T1000 (cell line): ENCODE measurements around the gene GAL3ST2.
"Not testable (repeated sequence)": the region's sequence is repeated elsewhere in the genome, so short reads cannot be mapped to it uniquely, and the experiment has no call there.

Source experiments
- DNase-seq: peaks from one replicate; lab custom pipeline; 2025; ENCODE audit warnings: mixed read lengths; lab: John Stamatoyannopoulos, UW

GAL3ST2 gene

DNA sequence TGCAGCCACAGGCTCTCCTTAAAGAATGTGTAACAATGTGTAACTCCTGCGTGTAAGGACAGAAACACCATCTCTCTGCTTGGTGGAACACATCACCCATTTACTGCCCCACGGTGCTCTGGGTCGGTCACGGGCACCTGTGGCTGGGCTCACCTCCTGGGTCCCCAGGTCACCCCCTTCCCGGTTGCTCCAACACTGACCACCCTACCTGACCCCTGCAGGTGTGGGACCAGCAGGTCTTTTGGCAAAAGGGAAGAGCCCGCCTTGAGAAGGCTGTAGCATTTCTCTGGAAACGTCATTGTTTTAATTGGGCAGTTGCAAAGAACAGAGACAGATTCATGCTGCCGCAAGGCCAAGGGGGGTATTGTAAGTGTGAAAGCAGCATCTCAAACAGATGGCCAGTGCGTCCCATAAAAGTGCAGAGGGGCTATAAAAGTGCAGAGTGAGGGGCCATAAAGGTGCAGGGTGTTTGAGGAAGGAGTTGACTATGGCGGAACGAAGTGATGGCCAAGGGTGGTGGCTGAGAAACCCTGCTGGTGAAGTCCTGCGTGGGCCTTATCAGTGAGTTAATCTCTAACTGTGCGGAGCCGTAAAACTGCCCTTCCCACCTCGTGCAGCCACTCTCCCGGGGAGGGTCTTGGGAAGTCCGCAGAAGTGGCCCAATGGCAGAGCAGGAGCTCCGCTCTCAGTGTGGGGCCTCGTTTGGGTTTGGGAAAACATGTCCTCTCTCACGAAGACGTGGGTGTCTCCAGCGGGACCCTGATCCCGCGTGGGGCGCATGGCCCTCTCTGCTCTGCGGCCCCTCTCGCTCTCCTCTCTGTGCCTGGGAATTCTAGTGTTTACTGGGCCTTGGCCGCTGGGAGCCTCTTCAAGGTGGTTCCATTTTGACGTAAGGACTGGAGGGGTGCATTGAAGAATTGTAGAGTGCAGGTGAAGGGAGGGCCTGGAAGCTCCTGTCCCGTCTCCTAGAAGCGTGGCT is 18.7 kb downstream of the GAL3ST2 start:
- DNase-seq: no peak

DNA sequence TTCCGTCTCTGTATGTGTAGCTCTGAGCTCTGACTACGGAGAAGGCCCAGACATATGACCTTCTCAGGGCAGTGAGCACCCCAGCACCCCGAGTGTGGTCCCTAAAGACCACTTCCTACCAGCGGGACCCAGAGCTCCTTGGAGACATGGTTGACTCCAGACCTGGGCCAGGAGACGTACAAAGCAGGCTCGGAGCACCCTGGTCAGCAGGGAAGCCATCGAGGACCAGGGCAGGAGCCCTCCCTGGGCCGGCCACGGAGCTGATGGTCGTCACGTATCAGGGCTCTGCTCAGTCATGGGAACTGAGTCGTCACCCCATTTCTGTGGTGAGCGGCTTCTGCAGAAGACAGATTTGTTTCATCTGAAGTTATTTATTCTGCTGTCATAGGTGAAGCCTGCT is 19.6 kb downstream of the GAL3ST2 start:
- no peak for DNase-seq

DNA sequence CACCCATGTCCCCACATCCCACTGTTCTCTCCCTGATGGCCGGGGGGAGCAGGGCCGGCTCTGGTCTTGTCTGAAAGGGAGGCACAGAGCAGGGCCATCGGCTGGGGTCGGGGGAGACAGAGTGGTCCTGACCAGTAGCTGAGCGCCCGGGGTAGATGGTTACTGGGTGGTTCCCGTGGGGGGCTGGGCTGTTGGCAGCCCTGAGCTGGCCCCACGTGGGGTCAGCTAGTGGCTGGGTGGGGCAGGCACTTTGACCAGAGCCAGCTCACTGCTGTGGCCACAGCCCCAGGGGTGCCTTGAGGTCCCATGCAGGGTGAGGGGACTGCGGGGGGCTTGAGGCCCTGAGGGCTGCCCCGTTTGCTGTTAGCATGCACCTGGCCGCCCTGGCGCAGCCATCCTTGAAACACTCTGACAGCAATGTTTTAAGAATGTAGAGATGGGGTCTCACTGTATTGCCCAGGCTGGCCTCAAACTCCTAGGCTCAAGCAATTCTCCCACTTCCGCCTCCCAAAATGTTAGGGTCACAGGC is 20.1 kb downstream of the GAL3ST2 start:
- no peak for DNase-seq

DNA sequence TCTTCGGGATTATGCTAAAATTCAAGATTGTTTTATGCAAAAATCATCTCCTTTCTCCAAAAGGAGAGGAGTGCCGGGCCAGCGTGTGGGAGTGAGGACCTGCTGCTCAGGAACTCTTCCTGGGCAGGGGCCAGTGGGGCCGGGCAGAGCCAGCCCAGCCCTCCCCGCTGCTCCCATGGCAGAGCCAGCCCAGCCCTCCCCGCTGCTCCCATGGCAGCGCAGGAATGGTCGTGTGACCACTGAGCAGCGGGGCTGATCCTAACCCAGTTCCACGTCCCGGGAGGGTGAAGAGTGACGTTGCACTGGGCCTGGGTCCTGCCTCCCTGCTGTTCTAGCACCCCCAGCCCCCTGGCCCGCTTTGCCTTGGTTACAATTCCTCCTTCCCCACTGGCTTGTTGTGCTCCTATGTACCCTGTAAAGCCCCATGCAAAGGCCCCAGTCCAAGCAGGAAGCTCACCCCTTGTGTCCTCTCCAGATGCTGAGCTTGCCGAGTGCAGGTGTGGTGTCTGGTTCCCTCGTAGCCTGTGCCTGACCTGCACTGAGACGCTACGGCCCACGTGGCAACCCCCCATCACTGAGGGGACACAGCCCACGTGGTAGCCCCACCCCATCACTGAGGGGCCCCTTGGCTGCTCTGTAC is 20.9 kb downstream of the GAL3ST2 start:
- no peak for DNase-seq

DNA sequence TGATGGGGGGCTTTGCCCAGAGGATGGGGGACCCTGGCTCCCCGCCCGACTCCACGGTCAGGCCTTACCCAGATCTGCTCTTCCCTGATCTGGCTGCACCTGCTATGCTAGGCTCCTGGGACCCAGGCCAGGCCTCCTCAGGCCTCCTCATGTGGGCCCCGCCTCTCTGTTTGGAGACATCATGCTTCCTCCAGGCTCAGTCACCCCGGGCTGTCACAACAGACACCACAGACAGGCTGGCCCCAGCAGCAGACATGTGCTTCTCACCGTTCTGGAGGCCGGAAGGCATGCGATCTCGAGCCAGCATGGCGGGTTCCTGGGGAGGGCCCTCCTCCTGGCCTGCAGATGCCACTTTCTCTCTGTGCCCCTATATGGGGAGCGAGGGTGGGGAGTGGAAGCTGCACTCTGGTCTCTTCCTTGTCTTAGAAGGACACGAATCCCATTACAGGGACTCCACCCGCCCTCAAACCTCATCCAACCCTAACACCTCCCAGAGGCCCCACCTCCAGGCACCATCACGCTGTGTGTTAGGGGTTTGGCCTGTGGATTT is 21.5 kb downstream of the GAL3ST2 start:
- DNase-seq: no peak

DNA sequence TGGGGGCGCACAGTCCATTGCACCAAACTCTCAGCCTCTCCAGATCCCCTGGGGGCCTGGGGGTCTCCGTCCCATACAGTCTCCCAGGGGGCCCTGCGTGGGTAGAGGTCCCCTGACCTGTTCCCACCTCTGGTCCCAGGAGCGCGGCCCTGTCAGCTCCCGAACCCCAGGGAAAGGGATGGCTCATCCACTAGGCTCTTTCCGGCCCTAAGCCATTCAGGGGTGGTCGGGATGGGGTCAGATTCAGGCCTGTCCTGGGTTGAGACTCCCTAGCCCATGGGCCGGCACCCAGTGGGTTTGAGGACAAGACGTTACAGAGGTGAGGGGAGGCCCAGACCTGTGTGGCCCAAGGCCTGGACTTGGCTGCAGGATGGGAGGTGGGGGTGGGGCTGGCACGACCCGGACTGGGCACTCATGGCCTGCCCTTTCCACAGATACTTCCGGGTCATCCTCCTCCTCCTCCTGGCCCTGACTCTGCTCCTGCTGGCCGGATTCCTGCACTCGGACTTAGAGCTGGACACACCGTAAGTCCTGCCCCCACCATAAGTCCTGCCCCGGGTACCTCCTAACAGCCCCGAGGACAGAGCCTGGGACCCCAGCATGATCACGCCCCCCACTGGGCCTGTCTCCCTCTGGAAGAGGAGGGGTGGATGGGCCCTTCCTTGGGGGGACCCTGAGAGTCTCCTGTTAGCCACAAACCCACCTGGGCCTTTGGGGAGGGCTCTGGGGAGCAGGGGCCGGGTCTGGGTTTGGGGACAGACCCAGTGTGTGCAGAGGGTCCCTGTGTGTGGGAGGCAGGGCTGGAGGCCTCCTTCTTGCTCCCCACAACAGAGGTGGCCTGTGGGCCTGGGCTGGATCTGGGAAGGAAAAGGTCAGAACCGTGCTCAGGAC is 22.3 kb downstream of the GAL3ST2 start:
- no peak for DNase-seq

DNA sequence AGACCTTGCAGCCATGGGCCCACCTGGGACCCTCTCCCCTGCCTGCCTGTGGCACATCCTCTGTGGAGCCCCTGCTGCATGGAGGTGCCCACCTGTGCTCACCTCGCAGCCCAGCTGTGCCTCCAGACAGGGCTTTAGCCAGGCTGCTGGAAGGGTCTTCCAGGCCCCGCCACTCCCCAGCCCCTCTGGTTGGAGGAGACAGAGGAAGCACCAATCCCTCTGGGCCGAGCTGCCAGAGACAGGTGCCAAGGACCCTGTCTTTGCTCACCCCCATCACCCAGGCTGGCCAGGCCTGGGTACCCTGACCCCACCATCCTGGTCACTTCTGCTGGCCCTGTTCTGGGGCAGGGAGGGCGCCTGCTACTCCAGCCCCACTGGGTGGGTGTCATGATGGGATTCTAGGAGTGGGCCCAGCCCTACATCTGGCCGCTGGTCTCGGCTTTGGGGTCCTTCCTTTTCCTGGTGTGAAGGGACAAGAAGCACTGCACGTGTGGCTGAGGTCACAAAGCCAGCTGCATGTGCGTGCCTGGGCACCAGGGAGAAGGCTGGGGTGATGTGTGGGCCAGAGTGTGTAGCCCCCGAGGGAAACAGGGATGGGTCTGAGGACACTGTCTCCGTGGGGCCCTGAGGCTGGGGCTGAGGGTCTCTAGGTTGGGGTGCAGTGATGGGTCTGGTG is 23.0 kb downstream of the GAL3ST2 start:
- no peak for DNase-seq

DNA sequence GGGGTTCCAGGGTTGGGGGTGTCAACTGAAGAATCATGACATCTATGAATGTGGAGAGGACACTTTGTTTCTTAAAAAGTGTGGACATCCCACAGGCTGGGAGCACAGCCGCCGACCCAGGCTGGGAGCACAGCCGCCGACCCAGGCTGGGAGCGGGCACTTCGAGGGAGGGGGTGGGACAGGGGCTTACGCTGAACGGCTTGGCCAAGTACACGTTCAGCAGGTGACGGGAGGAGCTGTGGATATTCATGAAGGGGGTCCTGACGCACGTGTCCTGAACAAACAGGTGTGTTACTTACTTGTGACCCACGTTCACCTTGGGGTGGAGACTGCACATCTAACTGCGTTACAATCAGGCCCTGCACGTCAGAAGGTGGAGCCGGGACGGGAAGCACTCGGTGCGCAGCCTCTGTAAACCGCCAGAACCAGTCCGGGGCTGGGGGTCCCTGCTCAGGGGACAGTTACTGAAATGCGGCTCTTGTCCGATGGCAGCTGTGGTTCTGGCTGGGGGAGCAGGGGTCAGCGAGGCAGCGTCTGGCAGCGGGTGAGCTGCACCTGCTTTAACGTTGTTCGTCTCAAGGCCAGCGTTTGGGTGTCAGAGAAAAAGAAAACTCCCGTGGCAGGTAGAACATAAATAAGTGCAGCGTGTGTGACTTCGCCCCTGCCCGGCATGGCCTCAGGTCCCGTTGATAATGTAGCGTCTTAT is 23.7 kb downstream of the GAL3ST2 start:
- not testable (repeated sequence) for DNase-seq

DNA sequence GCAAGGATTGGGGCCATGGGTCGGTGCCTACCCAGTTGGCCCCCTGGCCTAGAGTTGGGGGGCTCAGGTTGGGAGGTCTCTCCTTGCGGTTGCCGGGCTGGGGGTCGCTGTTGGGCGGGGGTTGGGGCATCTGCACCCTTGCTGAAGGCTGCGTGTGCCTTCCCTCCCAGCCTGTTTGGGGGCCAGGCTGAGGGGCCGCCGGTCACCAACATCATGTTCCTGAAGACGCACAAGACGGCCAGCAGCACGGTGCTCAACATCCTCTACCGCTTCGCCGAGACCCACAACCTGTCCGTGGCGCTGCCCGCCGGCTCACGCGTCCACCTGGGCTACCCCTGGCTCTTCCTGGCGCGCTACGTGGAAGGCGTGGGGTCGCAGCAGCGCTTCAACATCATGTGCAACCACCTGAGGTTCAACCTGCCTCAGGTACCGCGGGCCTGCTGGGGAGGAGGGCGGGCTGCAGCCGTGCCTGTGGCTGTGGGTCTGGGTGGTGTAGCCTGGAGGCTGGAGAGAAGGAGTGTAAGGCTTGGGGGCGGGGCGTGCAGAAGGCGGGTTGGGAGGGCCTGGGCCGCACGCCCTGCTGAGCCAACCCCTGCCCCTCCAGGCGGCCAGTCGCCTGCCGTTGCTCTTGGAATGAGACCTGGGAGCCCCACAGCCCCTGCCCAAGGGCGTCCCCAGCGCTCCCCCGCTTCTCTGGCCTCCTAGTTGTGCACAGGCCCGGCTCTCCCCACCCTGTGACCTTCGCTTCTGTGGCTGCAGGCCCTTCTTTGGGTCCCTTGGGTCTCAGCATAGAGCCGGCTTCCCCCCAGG is 25.2 kb downstream of the GAL3ST2 start:
- no peak for DNase-seq

DNA sequence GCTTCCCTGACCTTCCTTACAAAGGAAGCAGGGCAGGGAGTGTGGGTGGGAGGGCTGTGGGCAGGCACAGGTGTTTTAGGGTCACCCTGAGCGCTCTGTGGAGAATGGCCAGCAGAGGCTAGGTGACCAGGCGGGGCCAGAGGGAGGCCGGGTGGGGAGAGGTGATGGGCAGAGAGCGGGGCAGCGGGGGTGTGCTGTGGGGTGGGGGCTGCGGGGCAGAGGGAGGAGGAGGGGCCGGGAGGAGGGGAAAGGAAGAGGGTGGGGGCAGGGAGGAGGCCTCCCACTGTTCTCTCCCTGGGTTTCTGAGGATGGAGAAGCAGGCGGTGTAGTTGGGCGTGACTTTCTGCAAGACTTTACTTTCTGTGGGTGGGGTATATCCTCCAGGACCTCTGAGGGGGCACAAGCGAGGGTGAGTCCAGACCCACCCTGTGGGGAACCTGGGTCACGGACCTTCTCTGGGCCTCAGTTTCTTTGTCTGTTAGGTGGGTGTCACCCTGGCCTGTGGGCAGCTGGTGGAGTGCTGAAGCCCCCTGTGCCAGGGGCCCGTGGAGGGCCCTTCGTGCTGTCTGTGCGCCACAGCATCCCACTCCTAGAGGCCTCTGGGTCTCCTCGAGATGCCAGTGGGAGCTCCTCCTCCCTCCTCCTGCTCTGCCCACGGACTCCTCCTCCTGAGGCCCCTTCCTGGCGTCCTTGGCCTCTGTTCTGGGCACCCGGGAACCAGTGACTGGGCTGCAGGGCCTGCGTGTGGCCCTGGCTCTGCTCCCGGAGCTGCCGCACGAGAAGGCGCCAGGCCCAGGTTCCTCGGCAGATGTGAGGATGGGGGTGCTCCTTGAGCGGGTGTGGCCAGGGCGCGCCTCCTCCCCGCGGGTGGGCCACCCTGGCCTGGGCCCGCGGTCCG is 26.0 kb downstream of the GAL3ST2 start:
- DNase-seq: no peak

DNA sequence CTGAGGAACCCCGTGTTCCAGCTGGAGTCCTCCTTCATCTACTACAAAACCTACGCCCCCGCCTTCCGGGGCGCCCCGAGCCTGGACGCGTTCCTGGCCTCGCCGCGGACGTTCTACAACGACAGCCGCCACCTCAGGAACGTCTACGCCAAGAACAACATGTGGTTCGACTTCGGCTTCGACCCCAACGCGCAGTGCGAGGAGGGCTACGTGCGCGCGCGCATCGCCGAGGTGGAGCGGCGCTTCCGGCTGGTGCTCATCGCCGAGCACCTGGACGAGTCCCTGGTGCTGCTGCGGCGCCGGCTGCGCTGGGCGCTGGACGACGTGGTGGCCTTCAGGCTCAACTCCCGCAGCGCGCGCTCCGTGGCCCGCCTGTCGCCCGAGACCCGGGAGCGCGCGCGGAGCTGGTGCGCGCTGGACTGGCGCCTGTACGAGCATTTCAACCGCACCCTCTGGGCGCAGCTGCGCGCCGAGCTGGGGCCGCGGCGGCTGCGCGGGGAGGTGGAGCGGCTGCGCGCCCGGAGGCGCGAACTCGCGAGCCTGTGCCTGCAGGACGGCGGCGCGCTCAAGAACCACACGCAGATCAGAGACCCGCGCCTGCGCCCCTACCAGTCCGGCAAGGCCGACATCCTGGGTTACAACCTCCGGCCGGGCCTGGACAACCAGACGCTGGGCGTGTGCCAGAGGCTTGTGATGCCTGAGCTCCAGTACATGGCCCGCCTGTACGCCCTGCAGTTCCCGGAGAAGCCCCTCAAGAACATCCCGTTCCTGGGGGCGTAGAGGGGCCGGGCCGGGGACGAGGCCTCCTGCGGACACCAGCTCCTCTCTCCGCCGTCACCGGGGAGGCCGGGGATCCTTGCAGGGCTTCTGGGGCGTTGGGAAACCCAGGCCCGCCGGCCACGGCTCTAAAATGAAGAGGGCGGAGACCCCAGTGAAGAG is 27.0 kb downstream of the GAL3ST2 start:
- no peak for DNase-seq

DNA sequence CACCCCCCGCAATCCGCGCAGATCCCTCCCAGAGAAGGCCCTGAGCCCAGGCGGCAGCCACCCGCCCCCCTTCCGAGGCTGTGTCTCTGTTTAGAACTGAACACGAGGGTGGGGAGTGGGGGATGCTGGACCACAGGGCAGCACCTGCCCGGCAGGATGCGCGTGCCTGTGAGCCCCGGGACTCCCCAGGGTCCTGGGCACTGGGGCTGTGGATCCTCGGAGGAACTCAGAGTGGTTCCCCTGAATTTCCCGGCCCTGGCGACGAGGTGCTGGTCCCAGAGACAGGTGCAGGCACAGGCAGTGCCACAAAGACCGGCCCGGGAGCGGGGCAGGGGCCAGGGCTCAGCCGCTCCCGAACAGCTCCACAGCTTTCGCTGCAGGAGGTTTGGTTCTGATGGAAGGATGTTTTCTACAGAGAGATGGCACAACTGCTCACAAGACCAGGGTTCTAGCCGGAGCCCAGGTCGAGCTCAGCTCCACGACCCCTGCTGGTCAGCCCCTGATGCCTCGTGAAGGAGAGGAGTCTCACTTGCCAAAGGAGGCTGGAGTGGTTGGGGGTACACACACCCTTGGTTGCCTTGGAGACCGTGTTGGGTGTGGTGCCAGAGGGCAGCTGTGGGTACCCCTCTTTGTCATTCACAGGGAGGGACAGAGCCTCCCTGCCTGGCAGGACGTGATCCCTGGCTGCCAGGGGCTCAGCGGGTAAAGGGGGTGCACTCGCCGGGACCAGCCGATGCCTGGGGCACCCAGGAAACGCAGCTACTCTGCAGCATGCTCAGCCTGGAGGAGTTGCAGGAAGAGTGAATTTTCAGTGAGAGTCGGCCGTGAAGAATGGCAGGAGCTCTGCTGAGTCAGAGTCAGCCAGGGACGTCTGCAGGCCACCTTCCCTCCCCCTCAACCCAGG is 28.0 kb downstream of the GAL3ST2 start:
- DNase-seq: no peak

DNA sequence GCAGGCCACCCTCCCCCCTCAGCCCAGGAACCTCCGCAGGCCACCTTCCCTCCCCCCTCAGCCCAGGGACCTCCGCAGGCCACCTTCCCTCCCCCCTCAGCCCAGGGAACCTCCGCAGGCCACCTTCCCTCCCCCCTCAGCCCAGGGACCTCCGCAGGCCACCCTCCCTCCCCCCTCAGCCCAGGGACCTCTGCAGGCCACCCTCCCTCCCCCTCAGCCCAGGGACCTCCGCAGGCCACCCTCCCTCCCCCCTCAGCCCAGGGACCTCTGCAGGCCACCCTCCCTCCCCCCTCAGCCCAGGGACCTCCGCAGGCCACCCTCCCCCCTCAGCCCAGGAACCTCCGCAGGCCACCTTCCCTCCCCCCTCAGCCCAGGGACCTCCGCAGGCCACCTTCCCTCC is 29.6 kb downstream of the GAL3ST2 start:
- not testable (repeated sequence) for DNase-seq

DNA sequence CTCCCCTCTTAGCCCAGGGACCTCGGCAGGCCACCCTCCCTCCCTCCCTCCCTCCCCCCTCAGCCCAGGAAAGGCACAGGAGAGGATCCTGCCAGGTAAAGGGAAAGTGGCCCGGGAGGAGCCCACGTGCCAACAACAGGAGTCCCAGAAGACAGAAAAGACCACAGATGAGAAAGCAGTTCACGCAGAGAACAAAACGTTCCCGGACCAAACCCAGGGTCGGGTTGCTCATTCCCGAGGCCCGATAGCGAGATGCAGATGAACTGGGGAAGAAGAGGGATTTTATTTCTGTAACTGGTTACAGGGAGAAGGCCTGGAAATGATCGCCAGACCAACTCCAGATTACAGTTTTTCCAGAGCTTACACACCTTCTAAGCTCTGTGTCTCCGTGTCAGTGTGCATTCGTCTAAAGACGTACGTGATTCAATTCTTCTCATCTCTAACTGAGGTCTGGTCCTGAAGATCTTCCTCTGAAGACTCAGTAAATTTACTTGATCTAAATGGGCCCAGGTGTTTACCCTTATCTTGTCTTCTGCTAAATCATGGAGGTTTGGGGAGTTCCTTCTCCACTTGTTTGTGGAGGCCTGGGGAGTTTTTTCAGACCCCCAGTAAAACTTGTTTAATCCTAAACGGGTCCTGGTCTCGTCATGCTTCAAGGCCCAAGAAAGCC is 31.6 kb downstream of the GAL3ST2 start:
- DNase-seq: no peak

DNA sequence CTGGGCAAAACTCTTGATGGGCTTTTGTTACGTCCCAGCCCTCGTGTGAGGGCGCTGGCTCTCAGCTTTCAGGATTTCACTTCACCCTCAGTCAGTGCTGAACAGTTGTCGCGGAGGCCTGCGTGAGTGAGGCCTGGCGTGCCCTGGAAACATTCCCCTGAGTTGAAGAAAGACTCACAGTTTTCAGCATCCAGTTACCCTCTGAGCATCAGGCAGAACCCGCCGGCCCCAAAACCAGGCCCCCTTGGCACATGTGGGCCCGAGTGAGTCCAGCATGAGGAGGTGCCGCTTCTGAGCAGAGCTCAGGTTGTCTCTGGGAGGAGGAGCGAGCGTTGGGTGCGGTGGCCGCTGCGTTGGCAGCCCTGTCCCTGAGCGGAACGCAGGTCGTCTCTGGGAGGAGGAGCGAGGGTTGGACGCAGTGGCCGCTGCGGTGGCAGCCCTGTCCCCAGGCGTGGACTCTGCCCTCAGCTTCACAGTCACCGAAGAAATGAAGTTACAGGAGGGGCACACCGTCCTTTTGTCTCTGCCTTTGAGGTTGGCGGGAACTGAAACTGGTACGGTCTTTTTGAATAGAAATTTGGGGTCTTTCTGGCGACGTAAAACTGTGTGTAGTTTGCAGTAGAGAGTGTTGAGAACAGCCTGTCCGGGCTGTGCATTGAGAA is 32.2 kb downstream of the GAL3ST2 start, which contains the start of gene NEU4:
NEU4 (plus strand) TSS at position 473 of the 662 bp plus-strand sequence. CDS start 5,292 bp downstream, outside the sequence.
- no peak for DNase-seq
